SK-N-DZ (cell line): ENCODE results near the gene C3orf18.
A peak's percentile ranks its signal among the peaks of the same experiment; 100 is the strongest.
"Not testable (repeated sequence)": the region's sequence is repeated elsewhere in the genome, so short reads cannot be mapped to it uniquely, and the experiment has no call there.

ENCODE experiments used
- DNase-seq: peaks from one replicate; pipeline ENCODE4 v3.0.0-alpha.2; 2015; ENCODE audit warnings: low spot score

Gene C3orf18

GRCh38 chr3:50523279-50523811 is 44.2 kb downstream of the C3orf18 start:
- peak; percentile 61 for DNase-seq

- no peak for DNase-seq
Measured at GRCh38 chr3:50521572-50521971, 46.0 kb downstream of the C3orf18 start.

GRCh38 chr3:50520849-50521248 is 46.7 kb downstream of the C3orf18 start:
- no peak for DNase-seq

GRCh38 chr3:50519471-50520089 is 48.0 kb downstream of the C3orf18 start:
- peak; percentile 57 for DNase-seq

GRCh38 chr3:50518436-50518835 is 49.1 kb downstream of the C3orf18 start:
- no peak for DNase-seq

GRCh38 chr3:50517721-50518206 is 49.8 kb downstream of the C3orf18 start:
- no peak for DNase-seq

- DNase-seq, result peak; percentile 47
Measured at GRCh38 chr3:50516440-50516871, 51.1 kb downstream of the C3orf18 start.

- DNase-seq, result peak; percentile 73
Measured at GRCh38 chr3:50515565-50516439, 51.7 kb downstream of the C3orf18 start.

GRCh38 chr3:50512908-50513307 is 54.6 kb downstream of the C3orf18 start:
- DNase-seq, result not testable (repeated sequence)

GRCh38 chr3:50512131-50512530 is 55.4 kb downstream of the C3orf18 start:
- DNase-seq, result no peak

GRCh38 chr3:50510325-50510724 is 57.2 kb downstream of the C3orf18 start:
- no peak for DNase-seq

- no peak for DNase-seq
Measured at GRCh38 chr3:50509715-50510114, 57.8 kb downstream of the C3orf18 start.

GRCh38 chr3:50508821-50509220 is 58.7 kb downstream of the C3orf18 start:
- no peak for DNase-seq
